ENCODE results near the gene MAFF. TPM values are rescaled to one million over a fixed set of nuclear protein-coding genes. Genes with fewer than 3 reads are reported as not detected.

Gene MAFF
- total RNA-seq, 1 experiment from 2014 or later: 3.9 TPM

DNA sequence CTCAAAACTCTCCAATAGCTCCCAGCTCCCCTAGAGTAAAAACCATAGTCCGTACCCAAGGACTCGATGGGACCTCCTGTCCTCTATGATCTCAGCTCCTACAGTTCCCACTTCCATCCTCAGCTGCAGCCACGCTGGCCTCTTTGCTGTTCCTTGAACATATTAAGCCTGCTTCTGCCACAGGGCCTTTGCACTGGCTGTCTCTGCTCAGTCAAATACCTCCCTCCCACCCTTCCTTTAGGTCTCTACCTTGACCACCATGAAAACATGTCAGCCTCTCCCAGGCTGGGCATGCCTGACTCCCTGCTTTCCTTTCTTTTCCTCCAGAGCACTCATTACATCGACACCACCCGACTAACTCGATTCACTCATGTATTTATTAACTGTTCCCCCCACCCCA is 46.5 kb downstream of the MAFF start:
- no peak for DNase-seq (ENCODE audit: low spot score)

- DNase-seq (ENCODE audit: low spot score): no peak
Observed at GRCh38 chr22:38249301-38249700, 47.5 kb downstream of the MAFF start.

GRCh38 chr22:38249803-38250642 is 48.2 kb downstream of the MAFF start:
- DNase-seq (ENCODE audit: low spot score): no peak

- DNase-seq (ENCODE audit: low spot score): no peak
Observed at GRCh38 chr22:38250643-38251340, 49.0 kb downstream of the MAFF start.

- no peak for DNase-seq (ENCODE audit: low spot score)
Observed at GRCh38 chr22:38251341-38251692, 49.5 kb downstream of the MAFF start.

DNA sequence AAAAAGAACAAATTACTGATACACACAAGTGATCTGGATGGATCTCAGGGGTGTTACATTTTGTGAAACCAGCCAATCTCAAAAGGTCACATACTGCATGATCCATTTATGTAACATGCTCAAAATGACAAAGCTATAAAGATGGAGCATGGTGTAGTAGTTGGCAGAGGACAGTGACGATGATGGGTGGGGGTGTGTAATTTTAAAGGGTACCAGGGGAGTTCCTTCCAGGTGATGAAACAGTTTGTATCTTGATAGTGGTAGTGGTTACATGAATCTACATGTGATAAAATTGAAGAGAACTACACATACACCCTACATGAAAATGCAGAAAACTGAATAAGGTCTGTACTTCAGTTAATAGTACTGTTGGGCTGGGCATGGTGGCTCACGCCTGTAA is 53.9 kb downstream of the MAFF start:
- DNase-seq (ENCODE audit: low spot score): no peak

- DNase-seq (ENCODE audit: low spot score): no peak
Observed at GRCh38 chr22:38257181-38257580, 55.4 kb downstream of the MAFF start.

DNA sequence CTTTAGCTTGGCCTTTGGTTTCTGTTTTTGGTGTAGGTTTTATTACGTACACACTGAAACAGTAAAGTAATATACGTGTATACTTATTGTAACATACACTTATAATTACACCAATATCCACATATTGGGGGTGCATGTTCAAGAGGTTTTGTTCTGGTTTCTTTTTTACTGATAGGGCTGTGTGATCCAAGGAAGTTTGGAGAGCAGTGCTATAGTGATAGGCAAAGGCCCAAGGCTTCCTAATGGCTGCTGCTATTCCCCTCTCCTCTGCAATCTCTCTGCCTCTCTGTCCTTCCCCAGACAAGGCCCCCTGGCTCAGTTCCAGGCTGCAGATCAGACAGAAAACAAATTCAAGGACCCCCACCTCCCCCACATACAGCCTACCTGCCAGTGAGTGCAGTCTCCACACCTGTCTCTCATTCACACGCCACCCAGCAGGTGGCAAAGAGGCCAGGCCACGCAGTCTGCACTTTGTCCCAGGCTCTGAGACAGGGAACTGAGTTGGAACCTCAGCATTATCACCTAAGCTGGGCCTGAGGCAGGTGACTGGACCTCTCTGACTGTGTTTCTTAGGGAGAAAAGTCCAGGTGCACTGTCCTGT is 56.0 kb downstream of the MAFF start:
- no peak for DNase-seq (ENCODE audit: low spot score)

- no peak for DNase-seq (ENCODE audit: low spot score)
Observed at GRCh38 chr22:38258895-38259294, 57.1 kb downstream of the MAFF start.

DNA sequence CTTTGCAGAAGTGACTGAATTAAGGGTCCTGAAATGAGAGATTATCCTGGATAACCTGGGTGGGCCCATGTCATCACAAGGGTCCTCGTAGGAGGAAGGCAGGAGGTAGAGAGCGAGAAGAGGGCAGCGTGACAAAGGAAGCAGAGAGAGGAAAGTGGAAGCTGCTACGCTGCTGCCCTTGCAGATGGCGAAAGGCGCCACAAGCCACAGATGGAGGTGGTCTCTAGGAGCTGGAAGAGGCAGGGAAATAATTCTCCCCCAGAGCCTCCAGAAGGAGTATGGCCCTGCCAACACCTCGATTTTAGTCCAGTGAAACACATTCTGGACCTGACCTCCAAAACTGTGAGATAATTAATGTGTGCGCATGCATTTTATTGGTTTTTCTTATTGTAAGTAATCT is 57.6 kb downstream of the MAFF start:
- DNase-seq (ENCODE audit: low spot score): no peak

DNA sequence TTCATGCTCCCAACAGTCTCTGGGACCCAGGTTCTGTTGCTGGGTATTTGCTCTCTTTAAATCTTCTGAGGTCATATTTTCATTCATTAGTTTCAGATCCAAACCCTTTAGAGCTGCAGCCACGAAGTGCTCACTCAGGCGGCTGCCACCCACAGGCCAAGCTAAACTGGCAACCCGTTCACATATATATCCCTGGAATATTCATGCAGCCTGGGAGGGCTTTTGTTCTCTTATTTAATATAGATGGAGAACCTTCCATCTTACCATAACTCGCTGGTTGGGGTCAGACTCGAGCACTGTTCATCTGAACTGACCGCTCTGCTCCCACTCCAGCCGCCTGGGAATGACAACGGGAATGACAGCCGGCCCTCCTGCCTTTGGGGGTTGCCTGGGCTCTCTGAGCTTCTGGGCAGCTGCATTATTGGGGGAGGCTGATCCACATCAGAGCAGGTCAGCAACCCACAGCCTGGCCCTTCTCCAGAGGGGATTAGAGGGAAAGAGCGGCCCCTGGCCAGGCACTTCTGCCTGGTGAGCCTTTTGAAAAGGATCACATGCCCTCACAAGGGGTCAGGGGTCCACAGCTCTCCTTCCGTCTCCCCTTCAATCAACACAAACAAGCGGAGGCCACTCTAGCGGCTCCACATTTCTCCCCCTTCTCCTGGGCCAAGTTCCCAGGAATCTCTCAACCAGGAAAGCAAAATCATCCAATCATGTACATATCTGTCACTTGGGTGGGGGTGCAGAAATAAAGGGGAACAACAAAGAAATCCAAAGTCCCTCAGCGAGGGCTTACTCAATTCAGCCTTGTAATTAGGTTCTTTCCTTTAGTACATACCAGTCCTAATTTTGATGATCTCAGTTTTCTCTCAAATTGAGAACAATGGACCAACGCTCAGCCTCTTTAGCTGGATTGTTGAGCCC is 59.2 kb downstream of the MAFF start:
- DNase-seq (ENCODE audit: low spot score): no peak

DNA sequence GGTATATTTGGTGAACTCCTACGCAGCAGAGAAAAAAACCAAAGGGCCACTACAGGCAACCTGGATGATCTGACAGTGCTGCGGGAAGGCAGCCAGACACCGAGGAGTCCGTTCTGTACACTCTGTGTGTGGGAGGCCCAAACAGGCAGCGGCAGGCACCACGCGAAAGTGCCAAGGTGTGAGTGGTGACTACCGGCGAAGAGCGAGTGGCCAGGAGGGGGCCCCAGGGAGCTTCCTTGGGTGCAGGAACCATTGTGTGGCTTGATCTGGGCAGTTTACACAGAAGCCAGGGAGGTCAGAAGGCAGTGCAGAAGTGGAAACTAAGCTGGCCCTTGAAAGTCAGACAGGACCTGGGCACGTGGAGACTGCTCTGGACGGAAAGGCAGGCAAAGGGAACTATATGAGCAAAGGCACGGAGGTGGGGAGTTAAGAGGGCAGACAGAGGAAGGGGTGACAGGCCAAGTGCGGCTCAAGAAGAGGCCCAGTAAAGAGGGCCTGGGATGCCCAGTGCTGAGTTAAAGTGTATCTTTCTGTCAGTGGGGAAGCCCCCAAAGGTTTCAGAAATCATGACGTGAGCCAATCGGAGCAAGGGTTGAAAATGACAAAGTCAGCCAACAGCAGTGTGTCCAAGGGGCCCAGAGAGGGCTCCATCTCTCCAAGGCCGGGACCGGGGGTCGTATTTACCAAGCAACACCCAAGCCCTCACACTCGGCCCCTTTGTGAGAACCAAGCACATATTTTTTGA is 60.4 kb downstream of the MAFF start:
- DNase-seq (ENCODE audit: low spot score): no peak

DNA sequence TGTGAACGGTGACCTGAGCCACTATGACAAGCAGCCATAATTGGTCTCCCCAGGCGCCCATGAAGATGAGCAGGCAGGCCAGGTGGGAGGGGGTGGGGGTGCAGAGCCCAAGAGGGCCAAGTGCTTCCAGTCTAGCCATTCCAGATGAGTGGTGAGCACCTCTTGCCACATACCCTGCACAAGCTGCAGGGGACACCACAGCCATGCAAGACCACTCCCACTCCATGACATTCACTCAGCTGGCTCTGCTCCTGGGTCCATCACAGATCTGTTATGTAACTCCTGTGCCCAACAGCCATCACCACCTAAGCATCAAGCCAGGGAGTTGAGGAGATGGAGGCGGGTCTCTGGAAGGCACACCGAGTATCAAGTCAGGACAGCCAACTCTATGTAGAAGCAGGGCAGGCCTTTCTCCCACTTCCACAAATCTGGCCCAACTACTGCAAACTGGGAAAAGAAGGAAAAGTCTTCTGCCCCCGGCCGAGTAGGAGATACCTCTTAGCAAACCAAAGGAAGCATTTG is 62.6 kb downstream of the MAFF start:
- DNase-seq (ENCODE audit: low spot score): no peak

Other genes starting within 250 kb of the MAFF start
- gene C22orf23, start 248.4 kb upstream of the MAFF start, total RNA-seq (2014; rRNA removed; shearing (Covaris generic)): 0.41 and 1.1 TPM in 2 replicates
- 145 and 155 TPM in 2 replicates for gene POLR2F, start 248.3 kb upstream of the MAFF start, total RNA-seq (2014; rRNA removed; shearing (Covaris generic))
- gene SOX10, start 217.4 kb upstream of the MAFF start, total RNA-seq (2014; rRNA removed; shearing (Covaris generic)): not detected in 2 replicates
- gene PICK1, start 144.6 kb upstream of the MAFF start, total RNA-seq (2014; rRNA removed; shearing (Covaris generic)): 15.8 and 21.7 TPM in 2 replicates
- gene SLC16A8, start 117.8 kb upstream of the MAFF start, total RNA-seq (2014; rRNA removed; shearing (Covaris generic)): not detected in 2 replicates
- not detected in 2 replicates for gene BAIAP2L2, start 91.3 kb upstream of the MAFF start, total RNA-seq (2014; rRNA removed; shearing (Covaris generic))
- gene PLA2G6, start 20.2 kb upstream of the MAFF start, total RNA-seq (2014; rRNA removed; shearing (Covaris generic)): 2.5 and 12.2 TPM in 2 replicates
- gene TMEM184B, start 71.0 kb downstream of the MAFF start, total RNA-seq (2014; rRNA removed; shearing (Covaris generic)): 46.6 and 62.1 TPM in 2 replicates
- 87.4 and 95.4 TPM in 2 replicates for gene CSNK1E, start 115.4 kb downstream of the MAFF start, total RNA-seq (2014; rRNA removed; shearing (Covaris generic))

Data from H4 (cell line).